HG03095 (cell line): ENCODE results near the gene G2E3.
A peak's percentile ranks its signal among the peaks of the same experiment; 100 is the strongest.
"Not testable (repeated sequence)": the region's sequence is repeated elsewhere in the genome, so short reads cannot be mapped to it uniquely, and the experiment has no call there.

Experiments used
- ATAC-seq: cut with Tn5 transposase; IDR thresholded peaks from one replicate; pipeline ENCODE4 v1.9.1; 2021; ENCODE audit warnings: moderate library complexity; ENCODE audit not compliant: unreplicated experiment

G2E3 gene

DNA sequence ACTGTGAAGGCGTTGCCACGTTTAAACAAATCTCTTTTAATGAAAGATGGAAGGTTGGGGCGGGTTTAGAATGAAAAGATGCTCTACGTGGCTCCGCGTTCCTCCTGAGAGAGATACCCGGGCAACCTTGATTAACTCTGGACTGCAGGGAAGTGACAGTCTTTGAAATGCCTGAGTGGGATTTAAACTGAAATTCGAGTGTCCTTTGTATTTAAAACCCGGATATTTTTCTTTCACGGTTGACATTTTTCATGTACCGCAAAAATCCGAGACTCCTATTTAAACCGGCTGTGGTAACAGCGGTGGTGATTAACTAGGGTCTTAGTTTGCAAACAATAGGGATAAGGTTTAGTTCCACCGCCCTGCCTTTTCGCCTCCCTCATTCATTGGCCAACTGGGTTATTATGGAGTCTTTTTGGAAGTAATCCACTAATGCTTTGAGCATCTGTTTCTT lies 707 bp downstream of the G2E3 start:
- peak; percentile 25 for ATAC-seq

DNA sequence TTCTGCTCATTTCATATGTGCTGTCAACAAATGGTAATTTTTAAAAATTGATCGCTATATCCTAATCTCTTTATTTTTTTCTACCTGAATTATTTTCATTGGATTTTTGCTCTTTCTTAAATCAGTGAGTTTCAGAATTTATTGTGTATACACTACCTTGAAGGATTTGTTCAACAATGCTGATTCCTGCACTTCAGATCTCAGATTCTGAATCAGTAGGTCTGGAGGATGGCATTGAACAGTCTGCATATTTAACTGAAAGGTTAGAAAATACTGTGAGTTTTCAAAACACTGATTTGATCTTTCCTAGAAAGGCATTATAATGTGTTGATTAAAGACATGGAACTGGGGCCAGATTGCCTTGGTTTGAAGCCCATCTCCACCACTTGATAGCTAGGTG lies 1.6 kb downstream of the G2E3 start:
- ATAC-seq, result no peak

DNA sequence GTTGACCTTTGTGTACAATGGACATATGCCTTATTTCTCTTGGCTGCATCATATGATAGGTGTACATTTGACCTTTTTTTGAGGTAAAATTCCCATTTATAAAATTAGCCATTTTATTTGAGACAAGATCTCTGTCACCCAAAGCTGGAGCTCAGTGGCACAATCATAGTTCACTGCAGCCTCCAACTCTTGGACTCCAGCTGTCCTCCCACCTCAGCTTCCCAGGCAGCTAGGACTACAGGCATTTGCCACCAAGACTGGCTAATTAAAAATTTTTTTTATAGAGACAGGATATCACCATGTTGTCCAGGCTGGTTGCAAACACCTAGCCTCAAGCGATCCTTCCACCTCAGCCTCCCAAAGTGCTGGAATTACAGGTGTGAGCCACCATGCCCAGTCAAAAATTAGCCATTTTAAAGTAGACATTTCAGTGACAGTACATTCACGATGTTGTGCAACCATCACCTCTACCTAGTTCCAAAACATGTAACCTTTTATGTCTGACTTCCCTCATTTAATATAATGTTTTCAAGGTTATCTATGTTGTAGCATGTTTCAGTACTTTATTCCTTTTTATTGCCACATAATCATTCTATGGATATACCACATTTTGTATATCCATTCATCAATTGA lies 5.4 kb downstream of the G2E3 start:
- no peak for ATAC-seq

DNA sequence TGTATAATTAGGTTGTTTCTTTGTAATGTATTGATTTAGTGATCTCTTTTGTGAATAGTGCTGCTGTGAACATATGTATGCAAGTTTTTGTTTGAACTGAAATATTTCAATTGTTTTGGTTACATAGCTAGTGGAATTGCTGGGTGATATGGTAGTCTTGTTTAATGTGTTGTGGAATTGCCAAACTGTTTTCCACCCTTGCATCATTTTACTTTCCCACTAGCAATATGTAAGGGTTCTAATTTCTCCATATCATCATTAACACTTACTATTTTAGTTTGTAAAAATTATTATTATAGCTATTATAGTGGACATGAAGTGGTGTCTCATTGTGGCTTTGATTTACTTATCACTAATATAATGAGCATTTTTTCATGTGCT lies 5.9 kb downstream of the G2E3 start:
- no peak for ATAC-seq

DNA sequence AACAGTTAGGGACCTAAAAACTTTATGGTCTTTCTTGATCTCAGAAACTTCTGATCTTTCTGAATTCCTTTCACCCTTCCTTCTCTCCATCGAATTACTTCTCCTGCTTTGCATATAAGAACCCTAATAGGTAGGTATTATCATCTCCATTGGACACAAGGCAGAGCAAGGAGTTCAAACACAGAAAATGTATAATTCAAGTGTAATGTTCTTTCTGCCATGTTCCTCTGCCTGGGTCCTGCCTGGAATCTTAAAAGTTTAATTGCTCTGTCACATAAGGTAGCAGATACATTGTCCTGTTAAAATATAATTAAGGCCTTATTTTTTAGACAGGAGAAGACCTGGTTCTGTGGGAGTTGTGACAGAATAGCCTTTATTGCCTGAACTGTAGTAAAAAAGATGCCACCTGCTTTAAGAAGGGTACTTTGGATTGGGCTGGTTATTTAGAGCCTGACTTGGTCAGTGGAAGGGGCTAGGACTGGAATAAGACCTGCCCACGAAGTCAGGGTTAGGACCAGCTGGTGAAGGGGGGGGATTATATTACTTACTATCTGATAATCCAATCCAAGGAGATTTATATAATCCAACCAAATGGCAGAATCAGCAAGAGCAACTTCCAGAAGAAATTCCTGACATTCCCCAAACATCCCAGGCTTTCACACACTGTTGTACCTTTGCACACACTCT lies 10.4 kb downstream of the G2E3 start:
- no peak for ATAC-seq

DNA sequence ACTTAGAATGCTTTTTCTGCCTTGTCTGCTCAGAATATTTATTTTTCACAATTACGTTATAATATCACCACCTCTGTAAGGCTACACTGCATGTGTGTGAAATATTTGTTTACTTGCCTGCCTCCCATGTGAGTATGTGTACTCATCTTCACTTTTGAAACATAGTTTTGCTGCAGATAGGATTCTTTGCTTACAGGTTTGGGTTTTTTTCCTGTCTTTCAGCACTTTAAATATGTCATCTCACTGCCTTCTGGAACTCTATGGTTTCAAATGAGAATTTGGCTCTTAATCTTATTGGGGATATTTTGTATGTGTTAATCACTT lies 10.9 kb downstream of the G2E3 start:
- no peak for ATAC-seq

DNA sequence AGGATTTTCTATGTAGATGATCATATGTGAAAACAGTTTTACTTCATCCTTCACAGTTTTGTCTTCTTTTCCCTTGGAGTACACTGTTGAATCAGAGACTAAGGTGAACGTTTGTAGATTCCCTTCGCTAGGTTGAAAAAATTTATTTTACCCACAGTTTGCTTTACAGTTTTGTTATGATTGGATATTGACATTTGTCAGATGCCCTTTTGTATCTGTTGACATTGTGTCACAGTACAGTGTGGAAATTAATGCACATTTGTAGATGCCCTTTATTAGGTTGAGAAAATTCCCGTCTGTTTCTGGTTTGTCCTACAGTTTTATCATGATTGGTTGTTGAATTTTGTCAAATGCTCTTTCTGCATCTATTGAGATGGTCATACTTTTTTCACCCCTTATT lies 13.3 kb downstream of the G2E3 start:
- no peak for ATAC-seq

DNA sequence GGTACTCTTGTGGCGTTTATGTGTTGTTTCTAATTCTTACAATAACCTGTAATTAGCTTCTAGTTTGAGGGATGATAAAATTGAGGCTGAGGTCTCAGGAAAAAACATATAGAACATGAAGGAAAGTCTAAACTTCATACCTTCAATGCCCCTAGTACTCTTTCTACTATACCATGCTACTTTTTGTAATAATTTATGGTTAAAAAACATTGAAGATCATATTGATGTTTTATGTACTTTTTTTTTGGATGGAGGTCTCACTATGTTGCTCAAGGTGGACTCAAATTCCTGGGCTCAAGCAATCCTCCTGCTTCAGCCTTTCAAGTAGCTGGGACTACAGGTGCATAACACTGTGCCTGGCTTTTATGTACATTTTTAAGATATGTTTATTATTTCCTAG lies 13.8 kb downstream of the G2E3 start:
- no peak for ATAC-seq

DNA sequence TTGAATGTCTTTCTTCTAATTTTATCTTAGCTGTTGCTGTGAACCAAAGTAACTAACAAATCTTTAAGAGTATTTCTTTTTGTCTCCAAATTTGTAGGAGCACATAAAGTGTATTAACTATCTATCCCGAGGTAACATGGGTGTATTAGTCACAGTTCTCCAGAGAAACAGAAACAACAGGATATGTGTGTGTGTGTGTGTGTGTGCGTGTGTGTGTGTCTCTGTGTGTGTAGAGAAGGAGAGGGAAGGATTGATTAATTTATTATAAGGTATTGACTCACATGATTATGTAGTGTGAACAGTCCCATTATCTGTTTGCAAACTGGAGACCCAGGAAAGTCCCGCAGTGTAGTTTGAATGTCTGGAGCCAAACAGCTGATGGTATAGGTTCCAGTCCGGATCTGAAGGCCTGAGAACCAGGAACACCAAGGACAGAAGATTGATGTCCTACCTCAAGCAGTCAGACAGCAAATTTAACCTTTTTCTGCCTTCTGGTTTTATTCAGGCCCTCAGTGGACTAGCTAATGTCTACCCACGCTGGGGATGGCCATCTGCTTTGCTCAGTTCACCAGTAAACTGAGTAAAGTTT lies 14.4 kb downstream of the G2E3 start:
- ATAC-seq, result no peak

DNA sequence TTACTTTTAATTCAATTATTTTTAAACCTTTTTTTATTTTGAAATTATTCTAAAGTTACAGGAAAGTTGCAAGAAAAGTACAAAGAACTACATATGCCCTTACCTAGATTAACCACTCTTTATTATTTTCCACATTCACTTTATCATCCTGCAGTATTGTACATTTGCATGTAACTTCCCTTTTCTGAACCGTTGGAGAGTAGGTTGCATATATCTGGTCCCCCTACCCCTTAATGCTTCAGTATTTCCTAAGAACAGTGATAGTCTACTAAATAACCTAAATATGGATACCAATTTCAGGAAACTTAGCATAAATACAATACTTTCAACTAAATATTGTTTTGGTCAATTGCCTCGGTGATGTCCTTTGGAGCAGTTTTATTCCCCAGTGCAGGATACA lies 15.0 kb downstream of the G2E3 start:
- no peak for ATAC-seq

DNA sequence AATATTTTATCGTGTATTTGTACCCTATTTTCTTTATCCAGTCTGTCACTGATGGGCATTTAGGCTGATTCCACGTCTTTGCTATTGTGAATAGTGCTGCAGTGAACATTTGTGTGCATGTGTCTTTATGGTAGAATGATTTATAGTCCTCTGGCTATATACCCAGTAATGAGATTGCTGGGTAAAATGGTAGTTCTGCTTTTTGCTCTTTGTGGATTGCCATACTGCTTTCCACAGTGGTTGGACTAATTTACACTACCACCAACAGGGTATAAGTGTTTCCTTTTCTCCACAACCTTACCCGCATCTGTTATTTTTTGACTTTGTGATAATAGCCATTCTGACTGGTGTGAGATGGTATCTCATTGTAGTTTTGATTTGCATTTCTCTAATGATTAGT lies 15.8 kb downstream of the G2E3 start:
- ATAC-seq, result not testable (repeated sequence)

DNA sequence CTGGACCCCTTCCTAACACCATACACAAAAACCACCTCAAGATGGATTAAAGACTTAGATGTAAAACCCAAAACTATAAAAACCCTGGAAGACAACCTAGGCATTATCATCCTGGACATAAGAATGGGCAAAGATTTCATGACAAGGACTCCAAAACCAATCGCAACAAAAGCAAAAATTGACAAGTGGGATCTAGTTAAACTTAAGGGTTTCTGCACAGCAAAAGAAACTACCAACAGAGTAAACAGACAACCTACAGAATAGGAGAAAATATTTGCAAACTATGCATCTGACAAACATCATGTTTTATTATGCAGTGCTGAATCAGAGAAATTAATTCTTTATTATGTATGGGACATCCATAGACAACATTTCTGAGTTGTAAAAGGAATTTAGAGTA lies 17.4 kb downstream of the G2E3 start:
- not testable (repeated sequence) for ATAC-seq

DNA sequence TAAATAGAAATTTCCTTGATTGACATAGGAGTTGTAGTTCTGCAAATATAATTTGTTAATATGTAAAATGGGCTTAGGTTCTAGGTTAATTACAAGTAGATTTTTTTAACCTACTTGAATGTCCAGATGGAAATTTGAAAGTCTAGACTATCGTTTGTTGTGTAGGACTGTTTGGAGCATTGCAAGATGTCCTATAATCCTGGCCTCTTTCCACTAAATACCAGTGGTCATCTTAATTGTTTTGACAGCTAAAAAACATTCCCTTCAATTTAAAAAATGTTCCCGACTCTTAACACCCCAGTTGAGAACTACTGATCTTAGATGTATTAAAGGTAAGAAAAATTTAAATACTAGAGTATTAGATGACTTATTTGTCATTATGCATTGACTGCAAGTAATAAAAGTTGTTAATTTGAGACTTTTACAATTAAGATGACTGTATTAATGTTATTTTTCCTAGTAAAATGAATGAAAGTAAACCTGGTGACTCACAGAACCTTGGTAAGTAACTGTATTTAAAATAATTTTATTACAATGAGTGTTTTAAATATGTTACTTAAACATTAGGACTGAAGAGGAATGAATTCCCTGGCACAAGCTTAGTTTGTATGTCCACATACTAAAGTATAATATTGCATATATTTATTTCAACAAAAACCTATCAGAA lies 21.8 kb downstream of the G2E3 start:
- ATAC-seq, result no peak

DNA sequence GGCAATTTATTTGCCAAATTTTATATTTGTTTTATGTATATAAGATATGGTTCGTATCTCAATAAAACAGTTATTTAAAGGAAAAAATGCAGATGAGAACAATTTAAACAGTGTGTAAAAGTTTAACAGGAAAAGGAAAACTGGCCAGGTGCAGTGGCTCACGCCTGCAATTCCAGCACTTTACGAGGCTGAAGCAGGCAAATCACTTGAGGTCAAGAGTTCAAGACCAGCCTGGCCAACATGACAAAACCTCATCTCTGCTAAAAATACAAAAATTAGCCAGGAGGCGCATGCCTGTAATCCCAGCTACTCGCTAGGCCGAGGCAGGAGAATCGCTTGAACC lies 22.3 kb downstream of the G2E3 start:
- no peak for ATAC-seq

DNA sequence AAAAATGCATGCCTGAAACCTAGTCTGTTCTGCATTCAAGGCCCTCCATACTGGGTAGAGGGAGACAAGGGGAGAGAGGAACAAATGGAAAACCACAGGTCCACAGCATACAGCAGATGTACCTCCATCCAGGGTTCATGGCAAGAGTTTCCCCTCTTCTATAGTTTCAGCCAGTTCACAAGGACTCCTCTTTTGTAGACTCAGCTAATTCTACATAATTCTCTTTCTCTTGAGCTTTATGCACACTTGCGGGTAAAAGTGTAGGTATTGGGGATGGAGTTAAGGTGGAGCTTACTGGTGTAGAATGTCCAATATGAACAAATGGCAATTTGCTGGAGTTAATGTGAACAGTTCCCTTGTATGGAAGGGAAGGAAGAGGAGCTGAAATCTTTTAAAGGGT lies 23.4 kb downstream of the G2E3 start:
- ATAC-seq, result no peak

DNA sequence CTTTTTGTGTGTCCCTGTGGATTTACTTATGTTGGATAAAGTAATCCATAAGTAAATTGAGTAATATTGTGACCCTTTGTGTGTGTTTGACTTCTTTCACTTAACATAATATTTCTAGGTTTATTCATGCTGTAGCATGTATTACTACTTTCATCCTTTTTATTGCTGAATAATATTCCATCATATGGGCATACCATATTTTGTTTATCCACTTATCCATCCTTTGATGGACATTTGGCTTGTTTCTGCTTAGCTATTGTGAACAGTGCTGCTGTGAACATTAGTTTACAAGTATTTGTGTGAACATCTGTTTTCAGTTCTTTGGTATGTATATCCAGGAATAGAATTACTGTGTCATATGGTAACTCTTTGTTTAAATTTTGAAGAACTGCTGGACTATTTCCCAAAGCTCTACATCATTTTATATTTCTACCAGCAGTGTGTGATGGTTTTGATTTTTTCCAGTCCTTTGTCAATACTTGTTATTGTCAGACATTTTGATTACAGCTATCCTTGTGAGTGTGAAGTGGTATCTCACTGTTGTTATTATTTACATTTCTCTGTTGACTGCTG lies 25.2 kb downstream of the G2E3 start:
- no peak for ATAC-seq

DNA sequence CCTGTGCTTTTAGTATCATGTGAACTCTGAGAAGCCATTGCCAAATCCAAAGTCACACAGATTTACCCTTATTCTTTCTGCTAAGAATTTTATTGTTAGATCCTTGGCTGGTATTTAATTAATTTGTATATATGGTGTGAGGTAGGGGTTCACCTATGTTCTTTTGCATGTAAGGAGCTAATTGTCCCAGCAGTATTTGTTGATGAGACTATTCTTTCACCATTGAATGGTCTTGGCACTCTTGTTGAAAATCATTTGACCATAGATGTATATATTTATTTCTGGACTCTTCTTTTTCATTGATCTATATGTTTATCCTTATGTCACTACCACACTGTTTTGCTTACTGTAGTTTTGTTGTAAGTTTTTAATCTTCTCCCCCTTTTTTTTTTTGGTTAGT lies 26.2 kb downstream of the G2E3 start:
- ATAC-seq, result no peak

DNA sequence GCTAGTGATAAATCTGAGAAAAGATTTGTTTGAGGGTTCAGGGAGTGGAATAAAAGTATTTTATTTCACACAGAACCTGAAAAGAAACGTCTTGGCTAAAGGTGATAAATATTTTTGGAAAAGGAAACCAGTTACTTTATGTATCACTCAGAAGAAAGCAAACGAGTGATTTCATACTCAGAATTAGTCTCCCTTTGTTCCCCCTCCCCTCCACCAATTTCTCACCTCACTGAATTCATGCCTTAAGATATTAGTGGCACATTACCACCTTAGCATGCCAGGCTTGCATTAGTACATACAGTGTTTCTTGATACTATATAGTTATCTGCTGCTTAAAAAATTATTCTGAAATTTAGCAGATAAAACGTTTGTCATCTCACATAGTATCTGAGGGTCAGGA lies 28.2 kb downstream of the G2E3 start:
- ATAC-seq, result no peak

DNA sequence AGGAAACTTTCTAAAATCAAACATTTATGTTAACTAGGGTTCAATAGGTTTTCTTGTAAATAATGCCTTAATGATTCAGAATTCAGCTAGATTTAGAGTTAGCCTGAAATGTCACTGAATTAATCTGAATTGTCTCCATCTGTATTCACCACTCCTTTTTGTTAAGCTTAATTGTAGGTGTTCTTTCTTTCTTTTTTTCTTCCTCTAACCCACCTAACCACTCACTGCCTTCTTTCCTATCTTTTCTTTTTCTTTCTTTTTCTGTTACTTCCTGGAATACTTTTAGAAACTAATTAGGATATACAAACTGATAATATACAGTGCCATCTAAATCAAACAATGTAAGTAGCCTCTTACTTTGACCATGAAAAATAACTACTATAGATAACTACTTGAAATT lies 29.9 kb downstream of the G2E3 start:
- no peak for ATAC-seq

DNA sequence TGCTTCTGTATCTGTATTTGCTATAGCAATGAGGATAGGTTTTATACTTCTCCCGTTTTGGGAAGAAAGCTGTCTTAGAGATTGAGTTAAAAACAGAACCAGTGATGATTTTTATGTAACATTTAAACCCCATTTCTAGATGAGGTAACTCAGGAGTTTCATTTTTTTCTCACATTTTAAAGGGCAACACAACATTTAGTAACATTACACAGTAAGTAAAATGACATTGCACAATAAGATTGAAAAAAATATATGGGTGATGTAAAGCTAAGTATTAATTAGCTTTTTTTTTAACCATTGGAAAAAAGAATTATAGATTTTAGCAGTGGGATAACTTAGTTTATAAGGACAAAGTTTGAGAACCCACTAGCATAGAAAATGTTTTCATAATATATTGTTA lies 38.0 kb downstream of the G2E3 start:
- no peak for ATAC-seq

DNA sequence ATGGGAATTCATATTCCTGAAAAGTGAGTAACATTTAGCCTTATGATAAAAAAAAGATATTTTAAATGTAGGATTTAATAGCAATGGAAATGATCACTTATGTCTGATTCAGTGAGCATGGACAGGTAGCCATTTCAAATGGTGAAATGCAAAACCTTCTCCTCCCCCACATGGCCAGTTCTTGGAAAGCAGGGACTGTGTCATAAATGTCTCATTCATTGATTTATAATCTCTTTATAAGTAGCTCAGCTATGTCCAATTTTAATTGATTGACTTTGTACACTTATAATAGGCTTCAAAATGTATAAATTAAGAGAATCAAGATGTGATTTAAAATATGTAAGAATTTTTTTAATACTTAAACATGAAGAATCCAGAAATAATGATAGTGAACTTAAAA lies 38.5 kb downstream of the G2E3 start:
- no peak for ATAC-seq
